Sigmoid colon (tissue), 7 donors: ENCODE results near the gene CHST8. TPM values are rescaled to one million over a fixed set of nuclear protein-coding genes. Genes with fewer than 3 reads are reported as not detected.
A peak's percentile ranks its signal among the peaks of the same experiment; 100 is the strongest.

Source experiments
- DNase-seq: peaks from one replicate; pipeline ENCODE4 v3.0.0-alpha.2; 2019
- H3K27ac ChIP-seq, 4 donors: fragments of 200-600 bp; sonication (generic); one replicate each; pipeline ENCODE4 v1.5.1; 2016 to 2019; ENCODE audit warnings: mild to moderate bottlenecking in 1 of 4
- H3K27me3 ChIP-seq, 3 donors: fragments of 200-600 bp; sonication (generic); one replicate each; pipeline ENCODE4 v1.5.1; 2019; ENCODE audit warnings: mild to moderate bottlenecking in 1 of 3
- H3K36me3 ChIP-seq, 4 donors: fragments of 200-600 bp; sonication (generic); one replicate each; pipeline ENCODE4 v1.5.1; 2016 to 2019
- H3K4me1 ChIP-seq, 4 donors: fragments of 200-600 bp; sonication (generic); one replicate each; pipeline ENCODE4 v1.5.1; 2017 to 2019
- H3K4me3 ChIP-seq, 4 donors: fragments of 200-600 bp; sonication (generic); one replicate each; pipeline ENCODE4 v1.5.1; 2017 to 2019; ENCODE audit warnings: mild to moderate bottlenecking in 2 of 4, moderate library complexity in 1 of 4
- H3K9me3 ChIP-seq, 4 donors: fragments of 200-600 bp in 3 of 4; sonication (generic) in 3 of 4; one replicate each; pipeline versions ENCODE4 v1.5.1 to v1.6.1; 2013 to 2019
- CTCF ChIP-seq, 4 experiments: fragments of 450-650 bp in 3 of 4; fragments of 200-600 bp in 1 of 4; IDR thresholded peaks; one replicate each; pipeline ENCODE4 v1.5.1; 2016 to 2019; ENCODE audit warnings: antibody characterized with exemption in 4 of 4, mild to moderate bottlenecking in 3 of 4, moderate library complexity in 2 of 4
- EP300 ChIP-seq, 4 donors: sonication (generic); formaldehyde crosslinking; IDR thresholded peaks; one replicate each; pipeline ENCODE4 v1.6.1; 2017; ENCODE audit warnings: antibody characterized with exemption in 4 of 4
- POLR2A ChIP-seq, 2 donors: fragments of 450-650 bp; IDR thresholded peaks; one replicate each; pipeline ENCODE4 v1.6.1; 2016; ENCODE audit warnings: antibody characterized with exemption in 2 of 2, mild to moderate bottlenecking in 2 of 2, moderate library complexity in 2 of 2
- POLR2AphosphoS5 ChIP-seq, 4 donors: sonication (generic); formaldehyde crosslinking; IDR thresholded peaks; one replicate each; pipeline ENCODE4 v1.6.1; 2017; ENCODE audit warnings: antibody characterized with exemption in 4 of 4
- WGBS, 2 donors: extraction: QIAGEN DNeasy Blood & Tissue Kit; methylation state at CpG; one replicate each; pipeline ENCODE4 v1.1.7; 2013; 5-methylcytosine and 5-hydroxymethylcytosine counted together
- intact Hi-C: fragments of 100-400 bp; cut with DNase I; formaldehyde crosslinking; loops from one replicate; pipeline ENCODE4 v1.15.1; 2023
- polyA plus RNA-seq, 3 donors: library from polyadenylated mRNA; stranded (reverse); fragments of 200-250 nt; gene quantifications; one replicate each; pipeline ENCODE4 v1.2.3, GENCODE V29; 2013
- total RNA-seq, 4 donors: library from RNA; depleted of rRNA; stranded (reverse); fragments of >200 nt; gene quantifications; one replicate each; pipeline ENCODE4 v1.1.0, GENCODE V29; 2016
- donor health status: healthy with polysubstance abuse.
- donor health status: Bipolar disorder and iron deficiency.
- donor health status: healthy.

CHST8 gene
- total and polyA plus RNA-seq, 7 donors: 0.35 to 0.60 (median 0.36) TPM; not detected in 4

DNA sequence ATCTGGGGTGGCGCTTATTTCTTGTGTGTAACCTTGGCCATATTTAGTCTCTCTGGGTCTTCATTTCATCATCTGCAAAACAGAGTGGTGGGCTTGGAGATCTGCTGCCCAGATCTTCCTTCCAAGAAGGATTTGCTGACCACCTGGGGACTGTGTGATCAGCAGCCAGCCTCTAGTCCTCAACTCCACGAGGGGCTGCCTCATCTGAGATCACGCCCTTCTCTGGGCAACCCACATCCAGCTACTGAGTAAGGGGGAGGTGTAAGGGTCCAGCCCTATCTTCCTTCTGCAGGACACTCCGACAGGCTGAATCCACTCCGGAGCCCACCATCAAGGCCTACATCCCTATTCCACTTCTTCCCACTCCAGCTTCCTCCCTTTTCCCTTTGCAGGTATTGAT, 57.9 kb downstream of the CHST8 start:
- no peaks in the 10 kb centered on the region for H3K4me1 ChIP-seq
- intact Hi-C loops: no loop called here
- WGBS, 2 donors: 82 to 87% methylated on average over 5 of the region's 5 CpGs
- H3K27me3 ChIP-seq: peaks cover 0 to 27% (median 13%) of the 10 kb centered on the region in 3 donors
- no peak for TF ChIP-seq EP300 (IDR thresholded peaks at IDR 0.05)
- TF ChIP-seq CTCF (IDR thresholded peaks at IDR 0.05): no peak
- no peak for TF ChIP-seq POLR2AphosphoS5 (IDR thresholded peaks at IDR 0.05)
- TF ChIP-seq POLR2A (IDR thresholded peaks at IDR 0.05): no peak
- H3K27ac ChIP-seq: no peak overlapping the region
- DNase-seq: peak; percentile 28
- H3K36me3 ChIP-seq: no peaks in the 10 kb centered on the region
- no peaks in the 10 kb centered on the region for H3K9me3 ChIP-seq
- H3K4me3 ChIP-seq: no peak overlapping the region

DNA sequence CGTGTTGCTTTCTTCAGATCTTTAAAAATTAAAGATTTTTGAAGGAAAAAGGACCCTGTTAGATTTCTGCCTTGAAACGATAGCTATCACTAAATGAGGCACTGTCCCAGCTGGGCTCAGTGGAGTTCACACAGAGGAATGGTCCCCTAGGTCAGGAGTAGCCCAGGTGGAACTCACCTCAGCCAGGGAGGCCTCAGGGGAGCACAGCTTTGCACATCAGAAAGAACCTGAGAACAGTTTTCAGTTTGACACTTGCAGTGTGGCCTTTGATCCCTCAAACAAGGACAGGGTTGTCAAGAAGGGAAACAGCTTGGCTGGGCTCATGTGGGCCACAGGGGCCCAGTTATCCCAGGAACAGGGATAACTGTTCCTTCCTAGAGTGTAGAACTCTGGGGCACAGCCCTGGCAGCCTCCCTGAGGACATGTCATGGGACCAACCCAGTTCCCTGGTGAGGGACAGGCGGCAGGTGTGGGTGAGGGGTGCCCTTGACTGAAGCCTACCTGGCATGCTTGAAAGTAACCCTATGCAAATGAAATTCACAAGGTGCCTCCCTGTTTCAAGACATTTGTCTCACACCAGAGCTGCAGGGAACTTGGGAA, 59.4 kb downstream of the CHST8 start:
- Histone ChIP-seq H3K4me3 (no peak overlapping the region), H3K4me1 (no peaks in the 10 kb centered on the region), H3K27me3 (peaks cover 0 to 35% (median 24%) of the 10 kb centered on the region in 3 donors), H3K9me3 (no peaks in the 10 kb centered on the region), H3K27ac (no peak overlapping the region), H3K36me3 (no peaks in the 10 kb centered on the region)
- intact Hi-C loops: no loop called here
- 57 to 72% methylated on average over 3 of the region's 3 CpGs for WGBS, 2 donors
- TF ChIP-seq POLR2AphosphoS5 (IDR thresholded peaks at IDR 0.05) (no peak), POLR2A (IDR thresholded peaks at IDR 0.05) (no peak), EP300 (IDR thresholded peaks at IDR 0.05) (no peak), CTCF (IDR thresholded peaks at IDR 0.05) (no peak)
- peak; percentile 52 for DNase-seq

GRCh38 chr19:33683881-33684537, 62.3 kb downstream of the CHST8 start:
- peak; percentile 44 for DNase-seq
- TF ChIP-seq CTCF (IDR thresholded peaks at IDR 0.05) (no peak), EP300 (IDR thresholded peaks at IDR 0.05) (no peak), POLR2AphosphoS5 (IDR thresholded peaks at IDR 0.05) (no peak), POLR2A (IDR thresholded peaks at IDR 0.05) (no peak)
- H3K27me3 ChIP-seq: peaks cover 0 to 56% (median 25%) of the 10 kb centered on the region in 3 donors
- no peak overlapping the region for H3K27ac ChIP-seq
- no peak overlapping the region for H3K4me3 ChIP-seq
- intact Hi-C loops: no loop called here
- H3K36me3 ChIP-seq: no peaks in the 10 kb centered on the region
- 21 to 26% methylated on average over 24 of the region's 24 CpGs for WGBS, 2 donors
- H3K9me3 ChIP-seq: no peaks in the 10 kb centered on the region
- no peaks in the 10 kb centered on the region for H3K4me1 ChIP-seq

- Histone ChIP-seq H3K4me3 (no peak overlapping the region), H3K4me1 (no peaks in the 10 kb centered on the region), H3K27ac (no peak overlapping the region), H3K27me3 (peaks cover 0 to 61% (median 25%) of the 10 kb centered on the region in 3 donors), H3K36me3 (no peaks in the 10 kb centered on the region), H3K9me3 (no peaks in the 10 kb centered on the region)
- TF ChIP-seq POLR2AphosphoS5 (IDR thresholded peaks at IDR 0.05) (no peak), EP300 (IDR thresholded peaks at IDR 0.05) (no peak), CTCF (IDR thresholded peaks at IDR 0.05) (no peak), POLR2A (IDR thresholded peaks at IDR 0.05) (no peak)
- intact Hi-C loops: no loop called here
- DNase-seq: peak; percentile 48
- 33 to 38% methylated on average over 42 of the region's 42 CpGs for WGBS, 2 donors
Observed at GRCh38 chr19:33684538-33685232, 62.9 kb downstream of the CHST8 start.
